GM18511 (cell line): ENCODE results near the gene KRT1.

Source experiments
- ATAC-seq: cut with Tn5 transposase; IDR thresholded peaks from one replicate; pipeline ENCODE4 v1.9.1; 2021; ENCODE audit warnings: mild to moderate bottlenecking, moderate library complexity; ENCODE audit not compliant: unreplicated experiment

KRT1 gene

GRCh38 chr12:52662093-52662917 is 17.9 kb downstream of the KRT1 start:
- ATAC-seq: no peak

- no peak for ATAC-seq
These were observed 18.5 kb downstream of the KRT1 start for GRCh38 chr12:52661668-52662067.

- ATAC-seq: no peak
These were observed 19.2 kb downstream of the KRT1 start for GRCh38 chr12:52660934-52661499.

DNA sequence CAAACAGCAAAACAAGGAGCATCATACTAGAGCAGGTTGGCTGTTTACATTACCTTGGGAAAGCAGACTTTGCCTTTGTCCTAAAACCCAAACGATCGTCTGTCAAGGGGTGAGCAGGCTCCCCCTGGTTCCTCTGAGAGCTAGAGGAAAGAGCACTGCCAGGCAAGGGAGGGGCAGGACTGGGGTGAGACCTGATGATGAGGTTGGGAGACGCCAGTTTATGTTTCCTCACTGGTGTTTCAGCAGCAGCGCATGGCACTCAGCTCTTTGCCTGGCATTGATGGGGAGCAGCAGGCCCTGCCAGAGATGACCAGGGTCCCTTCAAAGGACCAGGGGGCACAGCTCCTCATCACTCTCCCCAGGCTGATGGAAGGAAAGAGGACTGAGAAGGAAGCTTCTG is 20.3 kb downstream of the KRT1 start:
- no peak for ATAC-seq

DNA sequence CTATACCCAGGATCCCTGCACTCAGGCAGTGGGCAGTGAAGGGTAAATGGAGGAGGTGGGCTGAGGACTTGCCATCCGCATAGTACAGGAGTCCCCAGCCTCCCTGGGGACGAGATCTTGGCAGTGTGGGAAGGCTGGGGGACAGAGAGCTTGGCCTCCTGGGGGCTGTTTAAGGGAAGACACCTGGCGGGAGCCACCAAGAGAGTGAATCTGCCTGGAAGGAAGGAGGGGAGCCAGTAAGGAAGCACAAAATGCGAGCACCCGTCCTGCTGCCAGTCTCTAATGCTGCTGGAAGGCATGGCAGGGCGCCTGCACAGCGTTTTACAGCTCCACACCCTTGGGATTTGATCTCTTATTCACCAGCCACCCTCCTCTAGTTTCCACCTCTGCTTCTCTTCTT is 20.8 kb downstream of the KRT1 start:
- ATAC-seq: no peak

DNA sequence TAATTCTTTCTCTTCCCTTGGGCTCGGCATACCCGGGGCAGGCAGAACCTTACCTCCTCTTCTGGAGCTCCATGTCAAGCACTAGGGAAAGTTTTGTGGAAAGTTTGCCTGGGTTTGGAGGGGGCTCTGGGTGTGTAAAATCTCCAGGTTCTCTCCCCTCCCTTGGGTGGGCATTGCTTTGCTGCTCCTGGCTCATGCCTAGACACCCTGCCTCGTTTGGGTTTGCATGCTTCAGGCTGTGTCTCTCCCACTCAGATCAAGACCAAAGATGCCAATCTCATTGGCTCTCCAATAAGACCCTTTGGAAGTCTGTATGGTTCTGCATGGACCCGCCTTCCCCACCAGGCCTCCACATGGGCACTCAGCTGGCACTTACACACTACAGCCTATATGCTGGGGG is 22.0 kb downstream of the KRT1 start:
- ATAC-seq: no peak

DNA sequence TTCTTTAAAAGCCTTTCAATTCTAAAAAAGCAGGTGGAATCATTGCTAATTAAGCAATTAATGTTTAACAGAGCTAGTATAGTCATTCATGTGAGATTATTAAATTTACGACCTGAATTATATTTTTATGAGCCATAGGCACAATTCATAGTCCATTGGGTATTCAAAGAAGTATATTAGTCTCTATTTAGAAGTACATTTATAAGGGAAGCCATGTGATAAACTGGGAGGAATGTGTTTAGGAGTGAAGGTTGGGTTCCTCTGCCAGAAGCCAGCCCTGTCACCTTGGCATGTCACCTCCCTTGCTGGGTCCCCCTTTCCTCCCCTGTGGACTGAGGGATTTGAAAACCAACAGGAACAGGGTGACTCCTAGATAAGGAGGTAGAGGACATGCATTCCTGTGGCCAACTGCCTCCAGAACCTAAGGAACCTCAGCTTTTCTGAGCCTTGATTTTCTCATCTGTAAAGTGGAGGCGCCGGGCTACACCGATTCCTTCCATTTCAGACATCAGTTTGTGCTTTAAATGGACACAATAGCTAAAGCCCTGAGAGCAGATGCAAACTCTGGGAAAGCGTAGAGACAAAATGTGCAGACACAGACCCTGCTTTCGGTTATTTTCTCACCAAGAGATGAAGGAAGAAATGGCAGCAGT is 22.8 kb downstream of the KRT1 start:
- ATAC-seq: no peak

DNA sequence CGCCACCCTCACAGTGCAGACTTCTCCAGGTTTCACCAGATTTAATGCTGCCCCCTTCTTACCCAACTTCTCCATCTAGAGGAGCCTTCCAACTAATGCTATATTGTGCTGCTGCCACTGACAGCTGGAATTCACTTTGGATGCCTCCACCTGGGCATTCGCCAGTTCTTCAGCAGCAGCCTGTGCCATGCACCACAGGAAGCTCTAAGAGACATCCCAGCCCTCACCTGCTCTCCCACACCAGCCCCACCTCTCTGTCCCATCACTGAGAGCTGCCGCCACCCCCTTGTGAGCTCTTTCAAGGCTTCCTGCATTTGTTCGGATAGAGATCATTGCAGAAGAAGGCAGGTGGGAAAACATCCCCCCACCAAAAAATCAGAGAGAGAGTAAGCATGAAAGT is 23.6 kb downstream of the KRT1 start:
- ATAC-seq: no peak

- no peak for ATAC-seq
These were observed 24.5 kb downstream of the KRT1 start for GRCh38 chr12:52655720-52656124.

DNA sequence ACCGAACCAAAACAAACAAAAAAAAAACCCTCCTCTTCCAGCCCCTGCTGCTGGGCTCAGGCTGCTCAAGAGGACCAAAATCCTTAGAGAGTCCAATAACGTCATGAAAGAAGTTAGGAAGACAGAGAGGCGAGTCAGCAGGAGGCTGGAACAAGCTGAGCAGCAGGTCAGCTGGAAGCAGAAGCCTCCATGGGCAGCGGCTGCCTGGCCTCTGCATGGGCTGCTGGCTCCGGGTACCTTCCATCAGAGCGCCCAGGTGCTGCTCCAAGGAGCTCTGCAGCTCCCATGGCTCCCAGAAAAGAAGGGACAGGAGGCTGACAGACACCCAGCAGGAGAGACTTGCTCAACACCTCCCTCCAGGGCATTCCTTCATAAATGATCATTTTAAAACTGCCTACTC is 25.0 kb downstream of the KRT1 start:
- ATAC-seq: no peak

DNA sequence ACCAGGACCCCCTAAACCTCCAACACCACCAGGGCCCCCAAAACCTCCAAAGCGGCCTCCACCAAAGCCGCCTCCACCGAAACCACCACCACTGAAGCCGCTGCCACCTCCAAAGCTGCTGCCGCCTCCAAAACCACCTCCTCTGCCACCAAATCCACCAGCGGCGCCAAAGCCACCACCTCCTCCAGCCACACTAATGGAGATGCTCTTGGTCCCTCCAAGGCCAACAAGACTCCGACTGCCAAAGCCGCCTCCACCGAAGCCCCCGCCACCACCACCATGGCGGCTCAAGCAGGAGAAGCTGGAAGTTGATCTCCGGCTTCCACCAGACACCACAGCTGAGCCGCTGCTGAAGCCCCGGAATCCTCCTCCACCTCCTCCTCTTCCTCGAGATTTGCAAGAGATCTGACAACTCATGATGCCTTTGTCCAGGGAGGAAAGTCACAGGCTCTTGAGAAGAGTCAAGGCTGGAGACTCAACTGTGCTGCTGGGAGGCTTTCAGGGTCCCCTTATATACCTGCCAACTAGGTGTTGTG is 28.4 kb downstream of the KRT1 start, which contains the start of gene KRT2:
TSS of gene KRT2 (minus strand) at position 486 of the 536 bp plus-strand sequence. CDS start at position 417, 69 bp downstream.
- ATAC-seq: no peak

DNA sequence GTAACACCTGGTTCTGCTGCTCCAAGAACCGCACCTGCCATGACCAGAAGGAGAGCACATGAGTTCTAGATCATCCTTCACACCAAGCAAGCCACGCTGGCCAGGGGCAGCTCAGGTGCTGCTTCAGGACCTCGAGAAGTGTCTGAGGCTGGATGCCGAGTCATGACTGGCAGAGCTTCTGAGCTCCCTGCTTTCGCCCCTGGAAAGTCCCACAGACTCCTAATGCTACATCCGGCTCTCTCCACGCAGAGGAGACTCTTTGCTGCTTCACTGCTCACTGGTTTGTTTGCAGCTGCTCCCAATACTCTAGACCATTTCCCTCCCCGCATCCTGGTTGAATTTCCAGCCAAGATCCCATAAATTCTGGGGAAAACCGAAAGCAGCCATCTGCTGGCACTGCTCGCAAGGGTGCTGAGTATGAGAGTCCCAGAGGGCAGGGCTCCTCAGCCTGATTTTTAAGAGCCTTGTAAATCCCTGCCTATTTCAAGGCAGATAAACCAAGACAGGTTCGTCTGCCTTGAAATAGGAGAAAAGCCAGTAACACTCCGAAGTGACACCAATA is 29.6 kb downstream of the KRT1 start:
- no peak for ATAC-seq

DNA sequence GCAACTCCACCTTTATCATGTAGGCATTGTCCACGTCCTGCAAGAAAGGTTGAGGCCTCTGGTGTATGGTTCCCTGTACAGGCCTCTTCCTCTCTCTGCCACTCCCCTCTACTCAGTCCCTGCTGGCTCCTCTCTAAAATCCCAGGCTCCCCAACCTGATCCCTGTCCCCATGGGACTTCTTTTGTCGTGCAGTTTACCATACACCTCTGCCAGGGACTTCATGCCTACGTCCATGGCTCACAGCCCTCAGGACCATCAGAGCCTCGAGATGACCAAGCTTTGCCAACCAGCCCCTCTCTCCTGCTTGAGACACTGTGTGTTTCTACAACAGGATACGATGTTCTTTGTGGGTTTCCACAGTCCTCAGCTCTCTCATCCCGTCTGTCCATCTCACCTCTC is 31.1 kb downstream of the KRT1 start:
- no peak for ATAC-seq

DNA sequence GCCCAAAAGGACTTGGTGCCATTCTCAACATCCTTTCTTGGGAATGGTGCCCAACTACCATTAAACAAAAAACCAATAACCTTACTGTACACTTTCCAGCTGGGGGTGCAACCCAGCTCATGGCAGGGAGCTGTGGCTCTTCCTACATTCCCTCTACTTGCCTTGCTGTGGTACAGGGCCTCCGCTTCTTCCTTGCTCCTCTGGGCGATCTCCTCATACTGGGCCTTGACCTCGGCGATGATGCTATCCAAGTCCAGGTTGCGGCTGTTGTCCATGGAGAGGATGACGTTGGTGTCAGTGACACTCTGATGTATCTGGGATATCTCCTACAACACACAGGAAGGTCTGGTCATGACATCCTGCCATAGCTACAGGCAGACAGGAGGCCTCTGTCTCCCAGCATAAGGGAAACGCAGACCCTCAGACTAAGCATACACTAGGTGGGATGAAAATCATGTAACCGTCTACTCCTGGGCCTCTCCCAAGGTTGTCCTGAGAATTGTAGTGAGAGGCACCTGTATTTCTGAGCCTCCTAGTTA is 32.1 kb downstream of the KRT1 start:
- ATAC-seq: no peak

GRCh38 chr12:52647601-52648000 is 32.6 kb downstream of the KRT1 start:
- no peak for ATAC-seq

- ATAC-seq: no peak
These were observed 33.6 kb downstream of the KRT1 start for GRCh38 chr12:52646613-52647012.

GRCh38 chr12:52645982-52646381 is 34.2 kb downstream of the KRT1 start:
- ATAC-seq: no peak

DNA sequence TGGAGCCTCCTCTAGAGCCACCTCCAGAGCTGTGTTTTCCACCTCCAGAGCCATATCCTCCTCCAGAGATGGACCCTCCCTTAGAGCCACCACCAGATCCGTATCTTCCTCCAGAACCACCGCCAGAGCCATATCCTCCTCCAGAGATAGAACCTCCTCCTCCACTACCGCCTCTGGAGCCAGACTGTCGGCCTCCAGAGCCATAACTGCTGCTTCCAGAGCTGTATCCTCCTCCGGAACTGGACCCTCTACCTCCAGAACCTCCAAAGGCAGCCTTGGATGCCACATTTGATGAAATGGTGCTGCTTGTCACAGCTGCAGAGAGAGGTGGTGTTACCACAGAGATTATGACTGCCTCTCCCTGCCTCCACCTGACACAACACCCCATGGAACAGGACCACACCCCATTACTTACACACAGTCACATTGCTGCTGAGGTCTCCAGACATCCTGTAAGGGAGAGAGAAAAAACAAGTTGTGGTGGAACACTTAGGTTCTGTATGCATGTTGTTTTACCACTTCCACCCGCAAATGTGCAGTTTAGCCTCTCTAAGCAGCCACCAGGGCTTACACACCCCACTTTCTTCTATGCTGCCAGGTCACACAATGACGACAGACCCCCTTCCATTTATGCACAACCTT is 35.0 kb downstream of the KRT1 start:
- ATAC-seq: no peak

- ATAC-seq: no peak
These were observed 36.2 kb downstream of the KRT1 start for GRCh38 chr12:52644078-52644415.

GRCh38 chr12:52643233-52644077 is 36.8 kb downstream of the KRT1 start:
- ATAC-seq: no peak
